Stimulated activated naive B cell treated with anti-CD40 and anti-IgM and Interleukin-4, amounts not matched to agents 10 μg/mL and 1 μg/mL and 100 μg/mL, for 72 hours (primary cell): Measurements from ENCODE around the gene PIK3C2G.

ENCODE experiments used
- ATAC-seq, 2 donors: fragments of 150-1000 bp; cut with Tn5 transposase; replicated peaks; 2 replicates each; pipeline ENCODE4 v1.10.0; 2021; ENCODE audit warnings: moderate library complexity in 1 of 2
- DNase-seq: peaks from one replicate; pipeline ENCODE4 v3.0.0; 2021
- H3K27ac Mint-ChIP-seq: one replicate; pipeline ENCODE4 v1.8.0; 2022; ENCODE audit warnings: mild to moderate bottlenecking, mixed read lengths
- H3K27me3 Mint-ChIP-seq, 2 donors: one replicate each; pipeline ENCODE4 v1.8.0; 2022; ENCODE audit warnings: mixed read lengths in 2 of 2
- H3K36me3 Mint-ChIP-seq, 2 donors: one replicate each; pipeline ENCODE4 v1.8.0; 2022; ENCODE audit warnings: mixed read lengths in 2 of 2, mild to moderate bottlenecking in 1 of 2
- H3K4me1 Mint-ChIP-seq, 2 donors: one replicate each; pipeline ENCODE4 v1.8.0; 2022; ENCODE audit warnings: mixed read lengths in 2 of 2, mild to moderate bottlenecking in 1 of 2
- H3K4me3 Mint-ChIP-seq, 2 donors: one replicate each; pipeline ENCODE4 v1.8.0; 2022; ENCODE audit warnings: mild to moderate bottlenecking in 2 of 2, mixed read lengths in 2 of 2, moderate library complexity in 1 of 2
- H3K9me3 Mint-ChIP-seq, 2 donors: one replicate each; pipeline ENCODE4 v1.8.0; 2022; ENCODE audit warnings: mixed read lengths in 2 of 2, mild to moderate bottlenecking in 1 of 2

Gene PIK3C2G

GRCh38 chr12:18634382-18634781, 373.1 kb downstream of the PIK3C2G start:
- Mint-ChIP-seq H3K27me3 (no peaks in the 10 kb centered on the region), H3K36me3 (no peaks in the 10 kb centered on the region), H3K27ac (no peak overlapping the region), H3K9me3 (peaks cover 4 to 7% of the 10 kb centered on the region in 2 donors), H3K4me3 (no peak overlapping the region), H3K4me1 (no peaks in the 10 kb centered on the region)
- ATAC-seq (no peak), DNase-seq (no peak)

- no peak for ATAC-seq
- no peaks in the 10 kb centered on the region for H3K27me3 Mint-ChIP-seq
Measured at GRCh38 chr12:18640321-18640955, 379.1 kb downstream of the PIK3C2G start.

GRCh38 chr12:18643681-18644080, 382.4 kb downstream of the PIK3C2G start:
- Mint-ChIP-seq H3K4me1 (no peaks in the 10 kb centered on the region), H3K36me3 (no peaks in the 10 kb centered on the region), H3K9me3 (peaks cover 0 to 2% of the 10 kb centered on the region in 2 donors), H3K27ac (no peak overlapping the region), H3K4me3 (no peak overlapping the region), H3K27me3 (no peaks in the 10 kb centered on the region)
- no peak for ATAC-seq
- no peak for DNase-seq

More at GRCh38 chr12:18640321-18640955, 379.1 kb downstream of the PIK3C2G start:
- H3K4me3 Mint-ChIP-seq: no peak overlapping the region
- H3K9me3 Mint-ChIP-seq: peaks cover 2 to 4% of the 10 kb centered on the region in 2 donors
- H3K36me3 Mint-ChIP-seq: no peaks in the 10 kb centered on the region
- DNase-seq: no peak
- no peaks in the 10 kb centered on the region for H3K4me1 Mint-ChIP-seq
- no peak overlapping the region for H3K27ac Mint-ChIP-seq

GRCh38 chr12:18644564-18644963, 383.2 kb downstream of the PIK3C2G start:
- H3K4me1 Mint-ChIP-seq: no peaks in the 10 kb centered on the region
- H3K27me3 Mint-ChIP-seq: no peaks in the 10 kb centered on the region
- no peak overlapping the region for H3K27ac Mint-ChIP-seq
- H3K4me3 Mint-ChIP-seq: no peak overlapping the region
- DNase-seq (no peak), ATAC-seq (no peak)
- H3K9me3 Mint-ChIP-seq: peaks cover 0 to 2% of the 10 kb centered on the region in 2 donors
- no peaks in the 10 kb centered on the region for H3K36me3 Mint-ChIP-seq

DNA sequence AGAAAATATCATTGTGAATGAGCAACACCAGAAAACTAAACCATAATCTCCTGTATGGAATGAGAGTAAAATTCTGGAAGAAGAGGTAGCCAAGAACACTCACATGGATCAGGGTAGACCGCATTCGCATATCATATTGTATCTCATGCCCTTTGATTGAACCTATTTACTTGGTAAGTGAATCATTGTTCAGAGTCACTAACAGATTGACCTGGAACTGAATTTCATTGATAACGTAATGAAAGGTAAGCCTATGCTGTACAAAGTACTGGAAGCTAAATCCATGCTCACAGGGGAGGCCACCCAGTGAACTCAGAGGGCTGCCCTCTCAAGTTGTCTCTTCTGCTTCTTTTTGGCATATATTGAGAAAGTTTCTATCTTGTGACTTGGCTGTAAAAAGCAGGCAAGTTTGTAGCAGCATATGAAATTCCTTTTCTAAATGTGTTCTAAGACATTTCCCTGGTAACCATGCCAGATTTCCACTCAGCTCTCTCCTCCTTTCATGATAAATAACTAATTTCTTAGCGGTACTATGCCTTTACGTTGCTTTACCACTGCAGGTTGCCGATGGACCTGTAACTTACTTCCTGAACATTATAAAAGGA, 385.1 kb downstream of the PIK3C2G start:
- no peaks in the 10 kb centered on the region for H3K36me3 Mint-ChIP-seq
- ATAC-seq: no peak
- no peaks in the 10 kb centered on the region for H3K27me3 Mint-ChIP-seq
- H3K4me3 Mint-ChIP-seq: no peak overlapping the region
- H3K27ac Mint-ChIP-seq: no peak overlapping the region
- H3K9me3 Mint-ChIP-seq: peaks cover 2 to 5% of the 10 kb centered on the region in 2 donors
- no peaks in the 10 kb centered on the region for H3K4me1 Mint-ChIP-seq
- DNase-seq: no peak

- ATAC-seq: no peak
- H3K4me1 Mint-ChIP-seq: no peaks in the 10 kb centered on the region
- H3K36me3 Mint-ChIP-seq: no peaks in the 10 kb centered on the region
- H3K27me3 Mint-ChIP-seq: no peaks in the 10 kb centered on the region
- DNase-seq: no peak
- no peak overlapping the region for H3K27ac Mint-ChIP-seq
- H3K4me3 Mint-ChIP-seq: no peak overlapping the region
- H3K9me3 Mint-ChIP-seq: peaks cover under 1 to 6% of the 10 kb centered on the region in 2 donors
Measured at GRCh38 chr12:18651525-18651924, 390.2 kb downstream of the PIK3C2G start.

- no peaks in the 10 kb centered on the region for H3K27me3 Mint-ChIP-seq
- DNase-seq: no peak
- no peak overlapping the region for H3K4me3 Mint-ChIP-seq
- no peaks in the 10 kb centered on the region for H3K36me3 Mint-ChIP-seq
- H3K9me3 Mint-ChIP-seq: peaks cover 8 to 16% of the 10 kb centered on the region in 2 donors
- no peaks in the 10 kb centered on the region for H3K4me1 Mint-ChIP-seq
- no peak overlapping the region for H3K27ac Mint-ChIP-seq
- no peak for ATAC-seq
Measured at GRCh38 chr12:18652596-18652995, 391.3 kb downstream of the PIK3C2G start.

DNA sequence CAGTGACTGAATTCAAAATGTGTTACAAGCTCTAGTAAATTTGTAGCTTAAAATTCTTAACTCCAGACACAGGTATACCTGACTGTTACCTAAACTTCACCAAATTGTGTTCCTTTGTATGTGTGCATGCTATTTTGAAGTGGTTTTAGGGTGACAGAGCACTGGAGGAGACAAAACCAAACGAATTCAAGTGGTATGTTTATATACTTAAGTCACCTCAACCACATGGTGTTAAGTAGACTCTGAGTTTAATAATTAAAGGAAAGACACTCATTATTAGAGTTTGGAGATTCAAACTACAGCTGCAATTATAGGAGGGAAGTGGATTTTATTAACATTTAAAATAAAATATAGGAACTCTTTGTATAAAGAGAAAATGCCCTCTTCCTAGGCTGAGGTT, 392.1 kb downstream of the PIK3C2G start:
- no peak for DNase-seq
- ATAC-seq: no peak
- no peak overlapping the region for H3K4me3 Mint-ChIP-seq
- H3K4me1 Mint-ChIP-seq: no peaks in the 10 kb centered on the region
- no peaks in the 10 kb centered on the region for H3K36me3 Mint-ChIP-seq
- H3K27ac Mint-ChIP-seq: no peak overlapping the region
- peaks cover 10 to 23% of the 10 kb centered on the region in 2 donors for H3K9me3 Mint-ChIP-seq
- H3K27me3 Mint-ChIP-seq: no peaks in the 10 kb centered on the region

DNA sequence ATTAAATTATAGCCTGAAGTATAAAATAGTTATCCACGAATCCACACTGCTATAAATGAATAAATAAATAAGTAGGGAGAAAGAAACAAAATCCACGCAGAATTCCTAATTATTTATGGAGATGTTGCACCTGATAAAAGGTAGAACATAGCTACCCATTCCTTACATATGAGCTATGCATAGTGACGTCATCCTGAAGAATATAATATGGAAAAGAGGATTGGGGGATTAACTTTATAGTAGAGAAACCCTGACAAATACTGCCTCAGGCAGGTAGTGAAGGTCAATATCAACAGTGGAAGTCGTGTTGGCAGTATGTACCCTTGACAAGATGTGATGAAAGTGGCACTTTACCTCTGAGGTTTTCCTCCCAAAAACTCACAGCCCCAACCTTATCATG, 394.0 kb downstream of the PIK3C2G start:
- ATAC-seq (no peak), DNase-seq (no peak)
- no peaks in the 10 kb centered on the region for H3K27me3 Mint-ChIP-seq
- no peaks in the 10 kb centered on the region for H3K36me3 Mint-ChIP-seq
- peaks cover 12 to 22% of the 10 kb centered on the region in 2 donors for H3K9me3 Mint-ChIP-seq
- H3K4me3 Mint-ChIP-seq: no peak overlapping the region
- H3K4me1 Mint-ChIP-seq: no peaks in the 10 kb centered on the region
- no peak overlapping the region for H3K27ac Mint-ChIP-seq

DNA sequence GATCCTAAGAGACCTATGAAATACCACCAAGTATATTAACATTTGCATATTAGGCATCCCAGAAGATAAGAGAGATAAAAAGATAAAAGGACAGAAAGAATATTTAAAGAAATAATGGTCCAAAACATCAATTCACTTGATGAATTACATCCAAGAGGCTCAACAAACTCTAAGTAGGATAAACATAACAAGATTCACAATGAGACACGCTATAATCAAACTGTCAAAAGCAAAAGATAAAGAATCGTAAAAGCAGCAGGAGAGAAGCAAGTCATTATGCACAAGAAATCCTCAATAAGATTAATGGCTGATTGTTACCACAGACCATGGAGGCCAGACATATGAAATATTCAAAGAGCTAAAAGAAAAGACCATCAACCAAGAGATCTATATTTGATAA, 396.9 kb downstream of the PIK3C2G start:
- peaks cover 16 to 22% of the 10 kb centered on the region in 2 donors for H3K9me3 Mint-ChIP-seq
- ATAC-seq (no peak), DNase-seq (no peak)
- no peaks in the 10 kb centered on the region for H3K27me3 Mint-ChIP-seq
- H3K27ac Mint-ChIP-seq: no peak overlapping the region
- H3K4me1 Mint-ChIP-seq: no peaks in the 10 kb centered on the region
- no peaks in the 10 kb centered on the region for H3K36me3 Mint-ChIP-seq
- H3K4me3 Mint-ChIP-seq: no peak overlapping the region

GRCh38 chr12:18658829-18659228, 397.5 kb downstream of the PIK3C2G start:
- no peak for DNase-seq
- peaks cover 18 to 24% of the 10 kb centered on the region in 2 donors for H3K9me3 Mint-ChIP-seq
- no peak for ATAC-seq

DNA sequence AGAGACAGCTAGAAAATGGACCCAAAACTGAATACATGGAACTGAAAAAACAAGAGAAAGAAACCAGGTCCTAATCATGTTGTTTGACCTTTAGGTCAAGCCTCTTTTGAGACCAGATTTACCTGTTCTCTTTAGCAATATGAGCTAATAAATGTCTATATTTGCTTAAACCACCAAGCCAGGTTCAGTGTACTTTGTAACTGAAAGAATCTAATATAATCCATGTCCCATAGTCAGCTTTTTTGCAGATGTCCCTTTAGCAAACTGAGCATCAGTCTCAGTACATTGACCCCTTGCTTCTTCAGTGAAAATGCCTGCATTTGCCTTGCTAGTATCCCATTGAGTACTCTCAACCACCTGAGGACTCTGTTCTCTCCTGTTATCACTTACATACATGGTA, 414.8 kb downstream of the PIK3C2G start:
- no peaks in the 10 kb centered on the region for H3K36me3 Mint-ChIP-seq

More at GRCh38 chr12:18658829-18659228, 397.5 kb downstream of the PIK3C2G start:
- H3K36me3 Mint-ChIP-seq: no peaks in the 10 kb centered on the region
- H3K4me3 Mint-ChIP-seq: no peak overlapping the region
- H3K4me1 Mint-ChIP-seq: no peaks in the 10 kb centered on the region
- H3K27ac Mint-ChIP-seq: no peak overlapping the region
- H3K27me3 Mint-ChIP-seq: no peaks in the 10 kb centered on the region

GRCh38 chr12:18676996-18677588, 415.8 kb downstream of the PIK3C2G start:
- H3K4me3 Mint-ChIP-seq: no peak overlapping the region
- ATAC-seq: no peak
- no peak for DNase-seq
- H3K27me3 Mint-ChIP-seq: no peaks in the 10 kb centered on the region
- no peaks in the 10 kb centered on the region for H3K4me1 Mint-ChIP-seq
- H3K27ac Mint-ChIP-seq: no peak overlapping the region
- H3K9me3 Mint-ChIP-seq: peaks cover 7 to 10% of the 10 kb centered on the region in 2 donors
- no peaks in the 10 kb centered on the region for H3K36me3 Mint-ChIP-seq

More for the DNA sequence above, 414.8 kb downstream of the PIK3C2G start:
- H3K4me3 Mint-ChIP-seq: no peak overlapping the region
- no peak for ATAC-seq
- DNase-seq: no peak
- peaks cover 7 to 10% of the 10 kb centered on the region in 2 donors for H3K9me3 Mint-ChIP-seq
- no peaks in the 10 kb centered on the region for H3K27me3 Mint-ChIP-seq
- H3K27ac Mint-ChIP-seq: no peak overlapping the region
- H3K4me1 Mint-ChIP-seq: no peaks in the 10 kb centered on the region

GRCh38 chr12:18681818-18682217, 420.5 kb downstream of the PIK3C2G start:
- no peak for DNase-seq
- H3K27ac Mint-ChIP-seq: no peak overlapping the region
- ATAC-seq: no peak

More at GRCh38 chr12:18681818-18682217, 420.5 kb downstream of the PIK3C2G start:
- Mint-ChIP-seq H3K4me3 (no peak overlapping the region), H3K27me3 (no peaks in the 10 kb centered on the region), H3K4me1 (no peaks in the 10 kb centered on the region), H3K9me3 (peaks cover 2 to 6% of the 10 kb centered on the region in 2 donors), H3K36me3 (no peaks in the 10 kb centered on the region)
